Fibroblast of gingiva (primary cell): Measurements from ENCODE around the gene C10orf67.

Experiments used
- DNase-seq: peaks from one replicate; pipeline ENCODE4 v3.0.0-alpha.2; 2011; ENCODE audit warnings: low read depth

C10orf67 gene

GRCh38 chr10:23196915-23197314 lies 147.7 kb downstream of the C10orf67 start:
- DNase-seq: no peak

GRCh38 chr10:23195846-23196600 lies 148.6 kb downstream of the C10orf67 start:
- DNase-seq: no peak

- DNase-seq: no peak
These were observed 149.4 kb downstream of the C10orf67 start for GRCh38 chr10:23194966-23195845.

DNA sequence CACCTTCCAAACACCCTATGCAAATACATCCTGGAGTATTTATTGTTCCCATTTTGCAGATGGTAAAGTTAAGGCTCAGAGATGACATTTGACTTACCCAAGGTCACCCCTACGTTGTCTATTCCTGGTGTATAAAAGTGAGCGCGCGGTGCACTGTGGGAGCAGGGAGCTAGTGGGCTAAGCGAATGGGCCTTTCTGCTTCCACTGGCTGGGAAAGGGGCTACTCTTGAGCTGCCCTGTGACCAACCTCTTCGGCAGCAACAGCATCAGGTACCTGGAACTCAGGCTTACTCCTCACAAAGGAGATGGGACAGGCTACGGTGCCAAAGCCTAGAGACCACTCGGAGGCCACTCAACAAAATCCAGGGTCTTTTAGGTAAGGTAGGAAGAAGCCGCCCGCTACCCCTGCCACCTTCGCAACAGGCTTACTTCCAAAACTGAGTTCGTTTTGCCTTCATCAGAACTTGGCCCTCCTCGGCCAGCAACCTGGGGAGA lies 150.1 kb downstream of the C10orf67 start:
- DNase-seq: no peak

DNA sequence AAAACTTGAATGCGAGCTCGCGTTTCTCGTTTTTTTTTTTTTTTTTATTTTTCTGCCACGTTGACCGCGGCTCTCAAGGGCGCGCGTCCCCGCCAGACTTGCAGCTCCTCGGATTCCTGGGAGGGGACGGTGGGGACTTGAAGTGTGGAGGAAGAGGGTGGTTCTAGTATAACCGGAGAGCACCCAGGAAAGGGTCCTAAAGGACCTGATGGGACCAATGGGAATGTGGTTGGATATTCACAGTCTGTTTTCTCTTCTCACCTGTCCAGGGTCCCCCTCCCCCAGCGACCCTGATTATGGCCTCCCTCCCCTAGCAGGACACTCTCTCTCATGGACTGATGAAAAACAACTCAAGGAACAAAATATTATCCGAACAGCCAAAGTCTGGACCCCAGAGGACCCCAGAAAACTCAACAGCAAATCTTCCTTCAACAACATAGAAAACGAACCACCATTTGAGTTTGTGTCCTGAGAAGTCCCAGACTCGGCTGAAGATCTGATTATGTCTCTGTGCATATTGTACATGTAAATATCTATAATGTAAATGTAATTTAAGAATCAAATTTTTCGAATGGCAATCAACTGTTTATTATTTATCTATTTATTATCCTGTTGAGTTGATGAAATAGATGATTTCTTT lies 151.0 kb downstream of the C10orf67 start:
- no peak for DNase-seq

DNA sequence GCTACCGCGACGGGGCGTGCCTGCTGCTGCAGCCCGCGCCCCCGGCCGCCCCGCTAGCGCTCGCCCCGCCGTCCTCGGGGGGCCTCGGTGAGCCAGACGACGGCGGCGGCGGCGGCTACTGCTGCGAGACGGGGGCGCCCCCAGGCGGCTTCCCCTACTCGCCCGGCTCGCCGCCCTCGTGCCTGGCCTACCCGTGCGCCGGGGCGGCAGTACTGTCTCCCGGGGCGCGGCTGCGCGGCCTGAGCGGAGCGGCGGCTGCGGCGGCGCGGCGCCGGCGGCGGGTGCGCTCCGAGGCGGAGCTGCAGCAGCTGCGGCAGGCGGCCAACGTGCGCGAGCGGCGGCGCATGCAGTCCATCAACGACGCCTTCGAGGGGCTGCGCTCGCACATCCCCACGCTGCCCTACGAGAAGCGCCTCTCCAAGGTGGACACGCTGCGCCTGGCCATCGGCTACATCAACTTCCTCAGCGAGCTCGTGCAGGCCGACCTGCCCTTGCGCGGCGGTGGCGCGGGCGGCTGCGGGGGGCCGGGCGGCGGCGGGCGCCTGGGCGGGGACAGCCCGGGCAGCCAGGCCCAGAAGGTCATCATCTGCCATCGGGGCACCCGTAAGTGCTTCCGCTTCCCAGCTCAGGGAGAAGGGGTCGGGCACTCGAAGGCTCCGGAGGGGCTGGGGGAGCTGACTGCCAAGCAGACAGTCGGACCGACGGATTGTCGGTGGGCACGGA lies 151.7 kb downstream of the C10orf67 start:
- no peak for DNase-seq

- DNase-seq: no peak
These were observed 152.6 kb downstream of the C10orf67 start, which contains the start of gene PTF1A for GRCh38 chr10:23191764-23192711. PTF1A (plus strand) TSS chr10:23192312; CDS start chr10:23192531, 219 bp downstream.

DNA sequence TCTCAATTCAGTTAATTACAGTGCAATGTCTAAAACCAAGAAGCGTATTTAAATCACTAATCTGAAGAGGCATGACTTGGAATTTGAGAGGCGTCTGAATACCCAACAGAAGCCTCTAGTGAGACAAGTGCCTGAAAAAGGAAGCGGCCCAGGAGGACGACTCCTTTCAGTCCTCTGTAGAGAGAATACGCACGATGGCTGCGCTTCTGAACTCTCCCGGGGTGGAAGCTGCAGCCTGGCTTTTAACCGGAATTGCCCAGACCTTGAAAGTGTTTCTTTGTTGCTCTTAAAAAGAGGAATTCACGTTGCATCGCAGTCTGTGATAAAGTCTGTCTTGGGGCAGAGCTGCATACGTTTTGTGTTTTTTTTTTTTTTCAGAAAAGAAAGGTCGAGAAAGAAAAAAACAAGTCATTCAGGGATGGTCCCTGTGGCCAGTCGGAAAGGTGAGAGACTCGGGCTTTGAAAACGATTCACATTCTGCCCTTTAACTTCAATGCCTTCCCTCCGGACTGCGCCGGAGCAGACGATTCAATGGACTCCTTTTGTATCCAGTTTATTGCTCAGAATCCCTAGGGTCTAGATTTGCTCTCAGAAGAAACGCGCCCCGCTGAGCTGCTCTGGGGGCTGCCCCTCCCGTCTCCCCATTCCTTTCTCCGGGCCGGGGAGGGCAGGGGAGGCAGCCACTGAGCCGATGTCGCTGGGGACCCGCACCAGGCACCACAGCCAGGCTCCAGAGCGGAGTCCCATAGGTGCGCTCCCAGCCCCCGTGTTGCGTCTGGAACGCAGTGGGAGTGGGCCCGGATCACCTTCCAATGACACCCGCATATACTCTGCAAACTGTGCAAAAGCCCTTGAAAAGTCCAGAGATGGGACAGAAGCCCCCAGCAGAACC lies 153.5 kb downstream of the C10orf67 start:
- DNase-seq: no peak

DNA sequence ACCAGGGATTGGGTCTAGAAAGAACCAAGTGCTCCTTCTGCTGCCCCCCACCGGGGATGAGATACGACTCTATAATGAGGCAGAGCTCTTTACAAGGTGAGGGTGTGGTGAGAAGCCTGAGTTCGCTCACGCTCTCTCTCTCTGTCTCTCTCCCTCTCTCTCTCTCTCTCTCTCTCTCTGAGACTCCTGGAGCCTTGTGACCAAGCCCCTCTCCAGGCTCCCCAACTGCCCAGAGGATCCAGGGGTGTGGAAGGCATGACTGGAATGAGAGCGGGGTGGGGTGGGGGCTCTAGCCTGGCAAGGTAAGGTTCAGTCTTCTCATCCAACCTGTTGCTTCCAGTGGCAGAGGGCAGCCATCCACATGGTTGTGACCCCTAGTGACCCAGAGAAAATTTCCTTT lies 155.6 kb downstream of the C10orf67 start:
- no peak for DNase-seq

DNA sequence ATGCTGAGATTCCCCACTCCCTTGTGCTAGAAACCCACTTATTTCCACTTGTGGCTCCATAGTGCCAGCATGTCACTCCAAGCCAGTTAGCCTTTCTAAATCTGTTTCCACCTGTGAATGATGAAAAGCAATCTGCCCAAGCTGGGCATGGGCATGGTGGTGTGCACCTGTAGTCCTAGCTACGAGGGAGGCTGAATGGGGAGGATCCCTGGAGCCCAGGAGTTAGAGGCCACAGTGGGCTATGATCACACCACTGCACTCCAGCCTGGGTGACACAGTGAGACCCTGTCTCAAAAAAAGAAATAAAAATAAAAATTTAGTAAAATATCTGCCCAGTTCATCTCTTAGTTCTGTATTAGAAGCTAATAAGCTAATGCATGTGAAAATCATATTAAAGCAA lies 157.4 kb downstream of the C10orf67 start:
- no peak for DNase-seq

DNA sequence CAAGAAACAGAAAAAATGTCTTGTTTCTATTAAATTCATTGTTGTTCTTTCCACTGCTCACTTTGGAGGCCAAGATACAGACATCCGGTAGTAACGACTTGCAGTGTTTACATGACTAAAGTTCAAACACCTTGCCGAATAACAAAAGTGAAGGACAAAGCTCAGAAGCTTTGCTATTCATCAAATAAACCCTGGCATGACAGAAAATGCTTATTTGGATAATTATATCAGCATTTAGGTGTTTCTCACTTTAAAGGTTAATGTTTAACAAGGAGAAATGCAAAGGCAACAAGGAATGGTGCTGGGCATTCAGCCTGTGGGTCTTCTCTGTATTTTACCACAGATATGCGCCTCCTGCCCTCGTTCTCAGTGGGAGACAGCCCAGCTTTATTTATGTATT lies 157.9 kb downstream of the C10orf67 start:
- no peak for DNase-seq

- no peak for DNase-seq
These were observed 158.4 kb downstream of the C10orf67 start for GRCh38 chr10:23186178-23186577.

DNA sequence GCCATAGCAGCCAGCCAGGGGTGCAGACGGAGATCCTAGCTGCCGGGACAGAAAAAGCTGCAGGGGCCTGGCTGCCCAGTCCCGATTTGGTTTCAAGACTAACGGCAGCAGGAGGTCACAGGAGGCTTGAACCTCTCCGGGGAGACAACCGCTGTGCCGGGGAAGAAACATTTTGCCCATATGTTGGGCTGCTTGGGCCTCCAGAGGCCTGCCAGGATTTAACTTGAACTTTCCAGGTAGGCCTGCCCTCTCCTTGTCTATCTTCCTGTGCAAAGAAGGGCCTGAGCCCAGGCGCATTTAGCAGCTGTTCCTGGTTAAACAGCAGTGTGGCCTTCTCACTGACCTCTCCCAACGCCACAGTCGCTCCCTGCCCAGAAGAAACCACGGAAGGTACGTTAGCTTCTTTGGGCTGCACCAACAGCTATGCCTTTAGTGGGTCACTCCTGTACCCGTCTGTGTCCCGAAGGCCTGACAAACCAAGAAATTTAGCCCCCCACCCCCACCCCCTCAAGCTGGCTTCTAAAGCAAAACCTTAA lies 169.6 kb downstream of the C10orf67 start:
- DNase-seq: no peak

- no peak for DNase-seq
These were observed 170.3 kb downstream of the C10orf67 start for GRCh38 chr10:23174074-23174976.

DNA sequence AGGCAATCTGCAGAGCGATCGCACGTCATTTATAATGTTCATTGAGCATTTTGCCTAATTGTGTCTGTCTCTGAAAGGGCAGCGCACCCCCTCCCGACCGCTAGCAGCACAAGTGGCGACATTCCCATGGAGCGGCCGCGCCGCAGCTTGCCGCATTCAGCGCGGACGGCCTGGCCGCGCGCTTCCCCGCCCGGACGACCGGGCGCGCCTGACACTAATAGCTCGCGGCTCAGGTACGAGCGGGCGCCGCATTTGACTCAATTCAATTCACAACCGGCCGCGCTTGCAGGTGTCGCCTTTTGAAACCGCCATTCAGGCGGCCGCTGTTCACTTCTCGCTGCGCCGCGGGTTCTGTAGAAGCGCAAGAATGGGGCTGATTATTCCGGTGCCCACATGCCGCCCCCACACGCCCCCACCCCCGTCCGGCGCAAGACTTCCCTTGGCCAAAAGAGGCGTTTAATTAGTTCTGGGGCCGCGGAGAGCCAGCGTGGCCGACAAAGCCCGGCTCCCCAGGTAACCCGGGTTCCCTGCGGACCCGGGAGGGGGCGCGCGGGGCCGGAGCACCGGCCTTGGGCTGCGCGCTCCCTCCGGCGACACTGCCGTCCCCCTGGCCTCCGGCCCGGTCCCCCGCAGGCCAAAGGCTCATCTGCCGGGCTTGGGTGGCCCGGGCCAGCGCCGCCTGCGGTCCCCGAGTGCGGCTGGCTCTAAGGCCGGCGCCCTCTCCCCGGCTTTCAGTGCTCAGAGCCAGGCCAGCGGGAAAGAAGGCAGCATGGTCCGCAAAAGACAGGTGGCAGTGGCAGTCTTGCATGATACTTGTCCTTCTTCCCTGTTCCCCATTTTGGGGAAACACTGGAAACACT lies 171.2 kb downstream of the C10orf67 start:
- DNase-seq: no peak

DNA sequence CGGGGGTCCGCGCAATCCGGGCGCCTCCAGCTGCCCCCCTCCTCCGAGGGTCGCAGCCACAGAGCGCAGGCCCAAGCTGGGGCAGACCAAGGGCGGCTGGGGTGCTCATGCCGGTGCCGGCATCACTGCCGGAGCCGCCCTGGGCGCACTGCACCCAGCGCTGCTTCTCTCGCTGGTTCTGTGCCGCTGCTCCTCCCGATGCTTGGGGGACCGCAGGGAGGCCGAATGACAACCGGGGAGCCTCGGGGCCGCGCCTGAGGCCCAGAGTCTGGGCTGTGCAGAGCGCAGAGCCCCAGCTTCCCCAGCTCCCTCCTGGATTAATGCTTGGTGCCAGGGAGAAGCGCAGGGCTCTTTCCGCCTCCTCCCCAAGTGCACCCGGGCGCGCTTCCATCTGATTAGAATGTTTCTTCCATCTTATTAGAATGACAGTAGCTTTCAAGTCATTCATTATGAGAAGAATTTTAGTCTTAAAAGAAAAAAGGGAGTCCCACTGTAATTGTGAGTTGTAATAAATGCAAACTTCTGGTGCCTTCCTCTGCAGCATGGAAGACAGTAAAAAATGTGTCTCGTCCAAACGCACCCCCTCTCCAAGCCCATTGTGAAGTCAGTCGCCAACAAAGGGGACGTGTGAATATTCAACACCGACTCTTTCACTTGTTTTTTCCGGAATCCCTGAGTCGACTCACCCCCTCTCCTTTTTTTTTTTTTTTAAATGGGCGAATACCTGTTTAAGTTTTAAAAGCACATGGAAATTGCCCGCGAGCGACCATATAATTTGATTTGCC lies 172.0 kb downstream of the C10orf67 start:
- DNase-seq: no peak
